GM19452 (cell line): ENCODE measurements around the gene TVP23A.
"Not testable (repeated sequence)": the region's sequence is repeated elsewhere in the genome, so short reads cannot be mapped to it uniquely, and the experiment has no call there.

Source experiments
- ATAC-seq: cut with Tn5 transposase; IDR thresholded peaks from one replicate; pipeline ENCODE4 v1.9.1; 2021; ENCODE audit not compliant: unreplicated experiment

Gene TVP23A

DNA sequence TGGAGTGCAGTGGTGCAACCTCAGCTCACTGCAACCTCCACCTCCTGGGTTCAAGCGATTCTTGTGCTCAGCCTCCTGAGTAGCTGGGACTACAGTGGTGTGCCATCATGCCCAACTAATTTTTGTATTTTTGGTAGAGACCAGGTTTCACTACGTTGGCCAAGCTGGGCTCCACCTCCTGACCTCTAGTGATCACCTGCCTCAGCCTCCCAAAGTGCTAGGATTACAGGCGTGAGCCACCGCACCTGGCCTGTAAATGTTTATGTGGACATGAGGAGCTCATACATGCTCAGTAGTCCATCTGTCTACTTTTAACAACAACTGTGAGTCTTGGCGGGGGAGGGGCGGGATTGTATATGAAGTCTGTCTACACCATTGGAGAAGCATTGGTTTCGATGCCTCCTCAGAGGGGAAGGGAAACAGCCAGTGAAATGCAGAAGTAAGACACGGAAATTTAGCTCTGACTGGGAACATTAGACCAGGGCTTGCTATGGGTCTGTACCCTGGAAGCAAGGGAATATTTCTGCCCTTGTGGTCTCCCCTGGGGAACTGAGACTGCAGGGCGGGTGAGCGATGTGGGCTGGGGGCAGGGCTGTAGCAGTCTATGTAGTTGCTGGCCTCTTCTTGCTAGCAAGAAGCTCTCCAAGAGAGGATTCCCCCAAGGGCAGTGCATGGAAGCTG, 65.6 kb downstream of the TVP23A start:
- no peak for ATAC-seq

DNA sequence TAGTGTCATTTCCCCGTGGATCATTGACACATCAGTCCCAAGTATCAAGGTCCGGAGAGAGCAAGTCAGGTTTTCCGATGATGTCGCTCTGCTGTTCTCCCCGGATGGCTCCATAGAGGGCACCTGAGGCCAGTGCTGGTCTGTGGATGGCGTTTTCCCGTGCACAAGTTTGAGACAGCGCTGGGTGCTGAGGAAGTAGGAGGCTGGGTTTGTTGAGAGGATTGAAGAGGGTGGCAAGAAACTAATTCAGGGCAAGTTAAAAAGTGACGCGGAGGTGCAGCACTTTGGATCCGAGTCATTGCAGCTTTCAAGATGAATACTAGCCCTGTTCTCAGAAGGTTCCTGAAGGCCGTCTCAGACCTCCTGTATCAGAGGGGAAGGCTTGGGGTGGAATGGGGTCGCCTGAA, 67.3 kb downstream of the TVP23A start:
- ATAC-seq, result no peak

DNA sequence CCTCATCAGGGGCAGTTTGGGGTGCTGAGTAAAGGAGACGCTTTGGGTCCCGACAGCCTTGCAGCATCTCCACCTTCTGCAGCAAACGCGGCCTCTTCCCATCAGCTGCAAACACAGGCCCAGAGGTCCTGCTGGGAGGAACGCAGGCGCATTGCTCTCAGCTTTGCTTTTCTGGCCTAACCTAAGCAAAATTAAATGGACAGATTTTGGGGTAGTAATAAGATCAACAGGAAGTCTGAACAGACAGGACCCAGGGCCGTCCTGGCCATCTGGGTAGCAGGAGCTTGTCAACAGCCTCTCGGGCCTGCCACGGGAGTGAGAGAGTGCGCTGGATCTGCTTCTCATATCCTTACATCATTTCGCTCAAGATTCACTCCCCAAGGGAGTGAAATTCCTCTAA, 67.8 kb downstream of the TVP23A start:
- ATAC-seq, result no peak

DNA sequence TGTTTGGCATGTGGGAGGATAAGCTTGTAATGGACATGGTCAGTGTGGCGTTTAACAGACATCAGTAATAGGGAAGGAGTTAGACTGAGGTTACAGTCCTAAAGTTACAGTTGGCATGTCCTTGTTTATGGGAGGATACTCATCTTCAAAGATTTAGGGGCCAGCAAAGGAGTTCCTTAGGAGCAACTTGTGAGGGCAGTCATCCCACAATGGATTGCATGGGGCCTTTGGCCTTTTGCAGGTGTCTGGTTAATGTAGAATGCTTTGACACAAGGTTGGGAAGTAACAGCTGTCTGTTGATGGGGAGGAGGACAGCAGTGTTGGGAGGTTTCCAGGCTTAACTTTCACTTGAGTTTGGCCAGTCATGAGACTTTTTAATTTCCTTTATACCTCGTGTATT, 72.8 kb downstream of the TVP23A start:
- ATAC-seq, result no peak

DNA sequence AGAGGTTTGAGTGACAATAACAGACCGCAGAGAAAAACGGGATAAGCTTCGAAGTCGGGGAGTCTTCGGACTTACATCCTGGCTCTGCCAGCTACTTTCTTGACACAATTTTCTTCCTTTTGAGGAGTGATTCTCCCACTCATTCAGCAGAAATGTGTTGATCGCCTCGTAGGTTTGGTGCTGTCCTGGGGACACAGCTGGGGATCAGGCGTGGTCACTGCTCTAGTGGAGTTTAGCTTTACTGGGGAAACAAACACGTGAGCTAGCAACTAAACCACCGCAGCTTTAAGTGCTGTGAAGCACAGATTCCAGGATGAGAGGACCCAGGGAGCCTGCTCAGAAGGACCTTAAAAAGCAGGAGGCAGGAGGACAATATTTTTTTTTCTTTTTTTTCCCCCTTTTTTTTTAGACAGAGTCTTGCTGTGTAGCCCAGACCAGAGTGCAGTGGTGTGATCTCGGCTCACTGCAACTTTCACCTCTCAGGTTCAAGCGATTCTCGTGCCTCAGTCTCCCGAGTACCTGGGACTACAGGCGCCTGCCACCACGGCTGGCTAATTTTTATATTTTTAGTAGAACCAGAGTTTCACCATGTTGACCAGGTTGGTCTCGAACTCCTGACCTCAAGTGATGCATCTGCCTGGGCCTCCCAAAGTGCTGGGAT, 74.1 kb downstream of the TVP23A start:
- ATAC-seq, result no peak

DNA sequence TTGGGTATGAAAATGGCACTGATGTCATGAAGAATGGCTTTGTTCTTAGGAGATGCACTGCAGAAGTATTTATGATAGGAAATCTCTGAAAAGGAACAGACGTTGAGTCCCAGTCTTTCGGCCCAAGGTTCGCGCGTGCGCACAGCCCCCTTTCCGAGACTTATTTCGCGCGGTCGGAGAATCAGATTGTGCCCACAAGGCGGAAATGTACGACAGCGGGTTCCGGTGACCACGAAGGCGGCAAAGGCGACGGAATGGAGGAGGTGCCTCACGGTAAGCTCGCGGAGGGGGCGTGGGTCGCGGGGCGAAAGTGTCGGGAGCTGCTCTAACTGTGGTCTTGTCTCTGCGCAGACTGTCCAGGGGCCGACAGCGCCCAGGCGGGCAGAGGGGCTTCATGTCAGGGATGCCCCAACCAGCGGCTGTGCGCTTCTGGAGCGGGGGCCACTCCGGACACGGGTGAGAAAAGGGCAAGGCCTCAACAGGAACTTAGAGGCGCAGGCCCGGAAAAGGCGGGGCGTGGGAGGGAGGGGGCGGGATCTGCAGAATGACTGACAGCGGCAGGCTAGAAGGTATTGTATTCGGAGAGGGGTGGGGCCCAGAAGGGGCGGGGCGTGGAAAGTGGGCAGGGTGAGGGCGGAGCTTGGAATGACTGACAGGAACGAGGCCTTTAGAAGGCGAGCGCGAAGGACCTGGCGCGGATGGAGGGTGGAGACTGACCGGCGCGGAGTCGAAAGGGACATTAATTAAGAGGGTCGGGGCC, 74.8 kb downstream of the TVP23A start, which contains the start of gene NUBP1:
TSS of gene NUBP1 (plus strand) at position 233 of the 760 bp plus-strand sequence. CDS start at position 255, 22 bp downstream.
- ATAC-seq, result peak; percentile 82

DNA sequence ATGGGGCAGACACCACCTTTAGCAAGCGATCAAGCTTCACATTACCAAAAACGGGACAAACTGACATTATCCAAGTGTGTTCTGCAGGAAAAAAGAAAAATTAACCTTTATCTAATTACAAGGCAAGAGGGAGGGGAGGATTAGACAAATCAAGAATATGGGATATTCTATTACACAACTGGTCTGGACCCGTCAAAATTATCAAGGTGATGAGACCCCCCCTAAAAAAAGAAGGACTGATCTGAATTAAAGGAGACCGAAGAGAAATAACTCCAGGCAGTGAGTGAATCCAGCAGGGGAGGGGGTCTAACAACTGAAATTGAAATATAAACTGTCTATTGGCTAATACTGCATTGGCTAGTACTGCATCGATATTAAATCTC, 75.4 kb downstream of the TVP23A start:
- no peak for ATAC-seq

DNA sequence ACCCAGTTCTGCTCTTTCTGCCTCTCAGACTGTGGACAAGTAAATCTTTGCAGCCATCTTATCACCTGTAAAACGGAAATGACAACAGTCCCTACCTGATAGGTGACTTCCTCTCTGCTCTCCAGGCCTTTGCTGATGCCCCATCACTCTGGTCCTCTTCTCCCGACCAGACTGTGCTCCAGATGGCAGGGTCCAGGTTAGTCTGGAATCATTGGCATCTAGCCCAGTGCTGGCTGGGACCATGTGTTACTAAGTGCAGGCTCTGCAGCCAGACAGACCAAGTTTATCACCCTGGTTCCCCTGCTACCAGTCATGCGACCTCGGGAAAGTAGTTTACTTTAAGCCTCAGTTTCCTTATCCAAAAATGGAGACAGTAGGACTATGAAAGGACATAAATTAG, 76.8 kb downstream of the TVP23A start:
- ATAC-seq, result no peak

DNA sequence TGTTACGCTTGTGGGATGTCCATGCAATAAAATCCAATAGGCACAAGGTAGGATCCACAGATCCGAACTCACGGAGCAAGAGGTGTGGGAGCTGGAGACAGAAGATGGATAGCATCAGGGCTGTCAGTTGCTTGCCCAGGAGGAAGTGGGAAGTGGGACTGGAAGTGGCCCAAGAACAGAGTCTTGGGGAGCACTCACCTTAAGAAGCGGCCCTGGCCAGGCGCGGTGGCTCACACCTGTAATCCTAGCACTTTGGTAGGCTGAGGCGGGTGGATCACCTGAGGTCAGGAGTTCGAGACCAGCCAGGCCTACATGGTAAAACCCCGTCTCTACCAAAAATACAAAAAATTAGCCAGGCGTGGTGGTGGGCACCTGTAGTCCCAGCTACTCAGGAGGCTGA, 77.3 kb downstream of the TVP23A start:
- ATAC-seq, result not testable (repeated sequence)

DNA sequence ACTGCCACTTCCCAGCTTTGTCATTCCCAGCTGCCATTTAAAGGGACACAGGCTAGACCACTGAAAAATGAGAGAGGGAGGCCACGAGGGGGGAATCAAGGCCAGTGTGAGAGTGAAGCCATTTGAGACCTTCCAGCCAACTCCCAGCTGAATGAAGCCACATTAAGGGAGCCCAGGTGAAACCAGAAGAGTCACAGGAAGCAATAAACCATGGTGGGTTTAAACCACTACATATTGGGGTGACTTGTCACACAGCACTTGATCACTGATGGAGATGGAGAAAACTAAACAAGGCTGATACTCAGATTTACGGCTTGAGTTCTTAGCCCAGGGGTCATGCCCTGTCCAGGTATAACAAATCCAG, 77.8 kb downstream of the TVP23A start:
- no peak for ATAC-seq

DNA sequence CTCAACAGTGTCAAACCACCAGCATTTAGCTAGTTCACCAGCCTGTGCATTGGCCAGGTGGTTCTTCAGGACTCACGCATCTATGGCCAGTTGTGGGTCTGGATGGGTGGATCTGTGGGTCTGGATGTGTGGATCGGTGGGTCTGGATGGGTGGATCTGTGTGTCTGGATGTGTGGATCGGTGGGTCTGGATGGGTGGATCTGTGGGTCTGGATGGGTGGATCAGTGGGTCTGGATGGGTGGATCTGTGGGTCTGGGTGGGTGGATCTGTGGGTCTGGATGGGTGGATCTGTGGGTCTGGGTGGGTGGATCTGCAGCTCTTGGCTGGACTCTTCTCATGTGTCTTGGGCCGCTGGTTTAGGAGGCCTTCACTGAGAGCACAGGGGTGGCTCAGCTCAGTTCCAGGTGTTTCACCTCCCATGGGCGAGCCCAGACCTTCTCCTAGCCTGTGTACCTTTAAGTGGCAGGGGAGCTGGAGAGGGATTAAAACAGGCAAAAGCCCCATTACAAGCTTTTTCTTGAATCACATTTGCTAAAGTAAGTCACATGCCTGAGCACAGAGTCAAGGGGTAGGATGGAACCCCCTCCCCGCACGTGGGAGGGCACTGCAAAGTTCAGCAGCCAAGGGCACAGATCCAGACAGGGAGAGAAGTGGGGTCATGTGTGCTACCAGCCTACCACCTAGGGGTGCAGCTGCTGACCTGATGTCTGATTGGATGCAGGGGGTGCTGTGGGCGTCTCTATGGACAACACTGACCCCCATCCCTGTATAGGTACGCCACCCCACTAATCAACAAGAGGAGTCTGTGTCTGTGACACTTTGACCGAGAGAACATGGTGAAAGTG, 78.4 kb downstream of the TVP23A start:
- ATAC-seq, result no peak

DNA sequence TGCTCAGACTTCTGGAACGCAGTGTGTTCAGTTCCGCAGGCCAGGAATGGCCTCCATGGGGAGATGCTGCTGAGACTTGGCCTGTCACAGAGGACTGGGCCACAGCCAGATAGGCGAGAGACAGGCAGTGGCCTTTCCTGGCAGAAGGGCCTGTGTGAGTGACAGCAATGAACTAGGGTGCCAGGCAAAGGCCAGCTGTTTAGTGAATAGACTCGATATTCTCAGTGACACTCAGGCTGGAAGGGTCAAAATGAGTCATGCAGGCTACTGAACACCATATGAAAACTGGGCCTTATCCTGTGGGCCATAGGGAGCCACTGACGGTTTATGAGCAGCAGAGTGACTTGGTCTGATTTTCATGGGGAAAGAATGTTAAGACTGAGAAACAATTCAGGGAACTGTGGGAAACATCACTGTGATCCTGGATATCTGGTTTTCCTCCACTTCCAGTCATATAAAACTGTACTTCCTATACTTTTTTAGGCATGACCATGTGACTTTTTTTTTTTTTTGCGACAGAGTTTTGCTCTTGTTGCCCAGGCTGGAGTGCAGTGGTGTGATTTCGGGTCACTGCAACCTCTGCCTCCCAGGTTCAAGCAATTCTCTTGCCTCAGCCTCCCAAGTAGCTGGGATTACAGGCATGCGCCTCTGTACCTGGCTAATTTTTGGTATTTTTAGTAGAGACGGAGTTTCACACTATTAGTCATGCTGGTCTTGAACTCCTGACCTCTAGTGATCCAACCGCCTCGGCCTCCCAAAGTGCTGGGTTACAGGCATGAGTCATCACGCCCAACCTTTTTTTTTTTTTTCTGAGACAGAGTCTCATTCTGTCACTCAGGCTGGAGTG, 80.1 kb downstream of the TVP23A start:
- ATAC-seq, result peak; percentile 70

DNA sequence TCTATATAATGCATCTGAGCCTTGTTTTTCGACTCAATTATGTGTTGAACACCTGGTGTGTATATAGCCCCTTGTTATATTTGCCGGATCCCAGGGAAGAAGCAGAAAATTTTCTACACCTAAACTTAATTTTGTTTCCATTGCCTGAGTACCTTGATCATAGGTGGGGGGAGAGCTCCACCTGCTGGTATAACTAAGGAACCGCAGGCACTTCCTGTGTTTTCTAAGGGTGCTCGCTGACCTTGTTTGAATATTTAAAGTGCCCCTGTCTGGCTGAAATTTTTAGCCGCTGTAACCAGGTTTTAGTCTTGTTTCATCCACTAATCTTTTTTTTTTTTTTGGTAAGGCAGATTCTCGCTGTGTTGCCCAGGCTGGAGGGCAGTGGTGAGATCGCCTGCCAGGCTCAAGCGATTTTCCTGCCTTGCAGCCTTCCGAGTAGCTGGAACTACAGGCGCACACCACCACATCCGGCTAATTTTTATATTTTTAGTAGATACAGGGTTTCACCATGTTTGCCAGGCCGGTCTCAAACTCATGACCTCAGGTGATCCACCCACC, 81.4 kb downstream of the TVP23A start:
- ATAC-seq, result no peak

DNA sequence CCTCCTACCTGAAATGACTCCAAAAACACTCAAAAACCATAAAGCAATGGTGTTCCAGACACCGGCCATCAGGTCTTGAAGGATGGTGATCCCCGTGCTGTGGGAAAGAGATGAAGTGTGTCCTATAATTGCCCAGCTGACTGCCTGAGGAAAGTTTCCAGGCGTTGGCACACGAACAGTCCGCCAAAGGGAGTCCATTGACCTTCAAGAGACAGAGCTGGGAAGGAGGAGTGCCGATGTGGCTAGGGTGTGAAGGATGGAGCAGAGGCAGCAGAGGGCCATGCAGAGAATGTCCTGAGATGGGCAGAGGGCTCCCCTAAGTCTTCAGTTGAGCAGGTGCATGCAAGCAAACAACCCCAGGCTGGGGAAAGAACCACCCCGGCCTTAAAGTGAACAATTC, 86.8 kb downstream of the TVP23A start:
- ATAC-seq, result no peak

DNA sequence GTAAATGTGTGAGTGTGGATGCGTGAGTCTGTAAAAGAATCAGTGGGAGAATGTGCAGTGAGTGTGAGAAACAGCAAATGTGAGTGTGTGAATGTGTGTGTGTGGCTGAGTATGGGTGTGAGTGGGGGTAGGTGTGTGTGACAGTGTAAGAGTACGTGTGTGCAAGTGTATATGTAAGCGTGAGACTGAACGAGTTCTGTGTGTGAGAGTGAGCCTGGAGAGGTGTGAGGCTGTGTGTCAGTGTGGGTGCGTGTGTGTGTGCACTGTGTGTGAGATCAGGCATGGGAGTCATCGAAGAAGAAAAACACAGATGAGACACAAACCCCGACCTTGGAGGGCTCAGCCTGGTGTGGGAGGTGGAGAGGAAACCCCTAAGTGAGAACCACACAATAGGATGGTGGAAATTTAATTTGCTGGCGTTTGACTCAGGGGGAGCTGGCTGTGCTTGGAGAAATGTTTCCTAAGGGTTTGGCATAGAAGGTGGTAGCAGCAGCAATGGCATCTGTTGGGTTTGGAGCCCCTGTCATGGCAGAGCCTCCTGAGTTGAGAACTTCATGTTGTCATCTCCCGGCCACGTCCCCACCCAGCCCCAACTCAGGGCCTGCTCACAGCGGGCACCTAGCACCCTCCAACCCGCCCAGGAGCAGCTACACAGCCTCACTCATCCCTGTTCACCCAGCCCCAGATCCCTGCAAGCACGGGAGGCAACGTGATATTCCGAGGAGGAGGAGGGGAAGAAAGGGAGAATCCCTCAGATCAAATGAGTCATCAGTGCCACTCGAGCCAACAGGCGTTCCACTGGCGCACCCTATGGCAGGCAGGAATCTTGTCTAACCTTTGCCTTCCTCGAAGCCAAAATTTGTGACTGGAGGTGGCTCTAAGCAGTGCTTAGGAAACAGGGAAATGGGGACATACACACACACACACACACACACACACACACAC, 89.2 kb downstream of the TVP23A start:
- no peak for ATAC-seq

DNA sequence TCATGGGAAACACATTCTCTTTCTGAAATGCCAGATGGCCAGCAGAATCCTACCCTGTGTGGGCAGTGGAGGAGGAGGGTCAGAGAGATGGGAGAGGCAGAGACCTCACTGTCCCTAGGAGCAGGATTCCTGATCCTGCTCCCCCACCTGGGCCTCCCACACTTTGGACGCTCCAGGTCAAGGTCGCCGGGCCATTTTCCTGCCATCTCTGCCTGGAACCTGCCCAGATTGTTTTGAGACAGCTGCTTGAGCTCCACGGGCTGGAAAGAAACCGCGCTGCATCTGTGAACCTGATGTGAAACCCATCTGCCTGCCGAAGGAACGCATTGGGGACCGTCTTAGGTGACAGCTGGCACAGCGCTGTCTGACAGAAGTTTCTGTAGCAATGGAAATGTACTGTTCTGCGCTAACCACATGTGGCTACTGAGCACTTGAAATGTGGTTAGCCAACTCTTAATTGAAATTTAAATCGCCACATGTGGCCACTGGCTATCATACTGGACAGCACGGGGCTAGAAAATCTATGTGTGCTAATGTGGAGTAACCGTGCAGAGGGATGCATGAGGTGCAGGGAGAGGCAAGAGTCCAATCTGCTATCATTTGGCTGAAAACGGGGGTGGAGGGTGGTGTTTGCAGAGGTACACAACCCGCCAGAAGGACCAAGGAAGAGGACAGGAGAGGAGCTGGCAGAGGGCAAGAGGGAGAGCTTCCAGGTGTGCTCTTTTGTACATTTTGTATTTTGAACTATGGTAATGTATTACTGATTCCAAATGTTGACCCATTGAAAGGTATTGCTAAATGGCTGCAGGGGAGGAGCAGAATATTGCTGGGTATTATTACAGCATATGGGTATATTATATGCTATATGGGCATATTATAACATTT, 90.3 kb downstream of the TVP23A start:
- ATAC-seq, result no peak
